Measurements from ENCODE around the gene COMT.
A peak's percentile ranks its signal among the peaks of the same experiment; 100 is the strongest.

The COMT gene

GRCh38 chr22:19984201-19984753 is 42.7 kb downstream of the COMT start:
- no peak for DNase-seq

- DNase-seq, result no peak
Observed at GRCh38 chr22:19984851-19985811, 43.6 kb downstream of the COMT start.

- DNase-seq, result no peak
Observed at GRCh38 chr22:19986011-19986409, 44.4 kb downstream of the COMT start.

GRCh38 chr22:19986410-19987341 is 45.1 kb downstream of the COMT start:
- DNase-seq, result peak; percentile 62 to 65

- DNase-seq, result no peak
Observed at GRCh38 chr22:19987394-19988306, 46.1 kb downstream of the COMT start.

- DNase-seq, result no peak
Observed at GRCh38 chr22:19988331-19988808, 46.8 kb downstream of the COMT start.

- DNase-seq, result no peak
Observed at GRCh38 chr22:19988965-19989724, 47.6 kb downstream of the COMT start.

GRCh38 chr22:19989725-19990067 is 48.1 kb downstream of the COMT start:
- DNase-seq, result no peak

- DNase-seq, result no peak
Observed at GRCh38 chr22:19990188-19990587, 48.6 kb downstream of the COMT start.

GRCh38 chr22:19990609-19991394 is 49.2 kb downstream of the COMT start:
- DNase-seq, result no peak

GRCh38 chr22:19991395-19991644 is 49.7 kb downstream of the COMT start:
- DNase-seq, result no peak

GRCh38 chr22:19991645-19992451 is 50.3 kb downstream of the COMT start:
- DNase-seq, result no peak

- no peak for DNase-seq
Observed at GRCh38 chr22:19992481-19992911, 50.9 kb downstream of the COMT start.

- DNase-seq, result no peak
Observed at GRCh38 chr22:19992921-19993355, 51.4 kb downstream of the COMT start.

- DNase-seq, result no peak
Observed at GRCh38 chr22:19993926-19994325, 52.4 kb downstream of the COMT start.

- DNase-seq, result no peak
Observed at GRCh38 chr22:19994851-19995610, 53.5 kb downstream of the COMT start.

- no peak for DNase-seq
Observed at GRCh38 chr22:19995611-19996339, 54.2 kb downstream of the COMT start.

GRCh38 chr22:19996694-19997384 is 55.3 kb downstream of the COMT start:
- no peak for DNase-seq

Measured in activated CD4-positive, alpha-beta T cell treated with anti-CD3 and anti-CD28 coated beads, Interleukin-2, amount 50 U/mL, for 48 hours (primary cell).